ENCODE data around the gene QSER1.
"Not testable (repeated sequence)": the region's sequence is repeated elsewhere in the genome, so short reads cannot be mapped to it uniquely, and the experiment has no call there.

Gene QSER1

GRCh38 chr11:32892355-32893092, at the start of gene QSER1:
Gene QSER1 (plus strand): TSS chr11:32892811. CDS start chr11:32893126, 315 bp downstream.
- peak; percentile 74 to 75 for DNase-seq

GRCh38 chr11:32843544-32843943, 49.1 kb upstream of the QSER1 start:
- DNase-seq: no peak

GRCh38 chr11:32847511-32847910, 45.1 kb upstream of the QSER1 start:
- DNase-seq: no peak

GRCh38 chr11:32849761-32850160, 42.9 kb upstream of the QSER1 start:
- DNase-seq: no peak

GRCh38 chr11:32851251-32851650, 41.4 kb upstream of the QSER1 start:
- DNase-seq: no peak

- no peak for DNase-seq
Measured at GRCh38 chr11:32852207-32852606, 40.4 kb upstream of the QSER1 start.

GRCh38 chr11:32855601-32856000, 37.0 kb upstream of the QSER1 start:
- DNase-seq: no peak

GRCh38 chr11:32858731-32859130, 33.9 kb upstream of the QSER1 start:
- no peak for DNase-seq

- DNase-seq: no peak
Measured at GRCh38 chr11:32861850-32862577, 30.6 kb upstream of the QSER1 start.

- DNase-seq: no peak
Measured at GRCh38 chr11:32864555-32864954, 28.1 kb upstream of the QSER1 start.

GRCh38 chr11:32868752-32869151, 23.9 kb upstream of the QSER1 start:
- not testable (repeated sequence) for DNase-seq

- DNase-seq: peak; percentile 30 to 34
Measured at GRCh38 chr11:32870676-32871075, 21.9 kb upstream of the QSER1 start.

- no peak for DNase-seq
Measured at GRCh38 chr11:32874132-32874531, 18.5 kb upstream of the QSER1 start.

GRCh38 chr11:32881286-32881685, 11.3 kb upstream of the QSER1 start:
- DNase-seq: no peak

GRCh38 chr11:32883421-32883820, 9.2 kb upstream of the QSER1 start:
- no peak for DNase-seq

- DNase-seq: no peak
Measured at GRCh38 chr11:32884023-32884422, 8.6 kb upstream of the QSER1 start.

- DNase-seq: no peak
Measured at GRCh38 chr11:32884770-32885384, 7.7 kb upstream of the QSER1 start.

- no peak for DNase-seq
Measured at GRCh38 chr11:32885556-32885955, 7.1 kb upstream of the QSER1 start.

- no peak for DNase-seq
Measured at GRCh38 chr11:32886180-32886579, 6.4 kb upstream of the QSER1 start.

- DNase-seq: not testable (repeated sequence)
Measured at GRCh38 chr11:32887707-32888383, 4.8 kb upstream of the QSER1 start.

GRCh38 chr11:32888384-32888710, 4.3 kb upstream of the QSER1 start:
- not testable (repeated sequence) for DNase-seq

GRCh38 chr11:32888805-32889204, 3.8 kb upstream of the QSER1 start:
- no peak for DNase-seq

- no peak for DNase-seq
Measured at GRCh38 chr11:32890843-32891656, 1.6 kb upstream of the QSER1 start.

Measured in stimulated activated CD4-positive, alpha-beta T cell treated with anti-CD3 and anti-CD28 coated beads, Interleukin-2, amount 100 ng/mL, for 24 hours (primary cell).